HepG2 (cell line): ENCODE data around the gene SLC25A36. TPM values are rescaled to one million over a fixed set of nuclear protein-coding genes. Genes with fewer than 3 reads are reported as not detected.

ENCODE experiments used
- ATAC-seq: fragments of 200-7000 bp; cut with Tn5 transposase; 3 replicates; pipeline ENCODE4 v1.9.1; 2020; ENCODE audit warnings: mild to moderate bottlenecking, moderate library complexity
- BruUV-seq: library from RNA; stranded (reverse); fragments of 400-500 nt; replicated peaks from 2 replicates; lab custom pipeline; 2021; lab: Mats Ljungman, UMichigan
- CTCF ChIA-PET: fragments of 300-600 bp; formaldehyde crosslinking; extraction: SDS; loops from one replicate; lab custom pipeline; 2021; ENCODE audit warnings: low total read pairs, inconsistent platforms, low intra/inter-chr PET ratio; lab: Yijun Ruan, JAX
- POLR2A ChIA-PET: fragments of 350-600 bp; sonication (Branson Sonifier 250); formaldehyde crosslinking; loops from one replicate; lab custom pipeline; 2020; ENCODE audit warnings: antibody characterized with exemption, inconsistent platforms; lab: Yijun Ruan, JAX
- DNase-seq: peaks from one replicate; pipeline ENCODE4 v3.0.0-alpha.2; 2015; ENCODE audit warnings: low spot score
- FAIRE-seq: peaks from 3 replicates; lab custom pipeline; 2011; peaks lifted over from hg19 to GRCh38; lab: Jason Lieb, UNC
- H2AFZ ChIP-seq: one replicate; pipeline ENCODE4 v1.6.1; 2011; ENCODE audit warnings: low read length, inconsistent platforms
- H3K27ac ChIP-seq: fragments of 300-600 bp; 3 replicates; pipeline ENCODE4 v1.8.0; 2011; ENCODE audit warnings: mixed run types, mild to moderate bottlenecking, mixed read lengths, low read length, inconsistent platforms; ENCODE audit not compliant: insufficient read depth; ENCODE audit errors: extremely low read length
- H3K27me3 ChIP-seq, 2 experiments: fragments of 200-600 bp in 1 of 2; 2 replicates in 1 of 2; 3 replicates in 1 of 2; pipeline versions ENCODE4 v1.6.0 to v1.8.0; 2011; ENCODE audit warnings: low read length in 2 of 2, mild to moderate bottlenecking in 2 of 2, moderate library complexity in 2 of 2, inconsistent platforms in 1 of 2; ENCODE audit not compliant: insufficient read depth in 2 of 2, control insufficient read depth in 1 of 2
- H3K36me3 ChIP-seq, 2 experiments: fragments of 200-600 bp in 1 of 2; replicated peaks in 1 of 2; 2 replicates in 1 of 2; 3 replicates in 1 of 2; pipeline versions ENCODE4 v1.5.1 to v1.8.0; 2011; ENCODE audit warnings: low read length in 2 of 2, inconsistent platforms in 1 of 2; ENCODE audit not compliant: insufficient read depth in 2 of 2, control insufficient read depth in 1 of 2
- H3K4me1 ChIP-seq: 2 replicates; pipeline ENCODE4 v1.5.1; 2012; ENCODE audit warnings: low read length, inconsistent platforms; ENCODE audit not compliant: insufficient read depth
- H3K4me2 ChIP-seq: 2 replicates; pipeline ENCODE4 v1.6.0; 2011; ENCODE audit warnings: low read depth, low read length, inconsistent platforms
- H3K4me3 ChIP-seq, 3 experiments: fragments of 200-600 bp in 1 of 3; sonication (generic), shearing (Covaris generic) in 1 of 3; replicated peaks in 1 of 3; 2 replicates each; pipeline ENCODE4 v1.5.1; 2011 to 2016; ENCODE audit warnings: low read length in 3 of 3, inconsistent platforms in 2 of 3, low read depth in 2 of 3, mild to moderate bottlenecking in 2 of 3, control low read depth in 1 of 3, mixed read lengths in 1 of 3; ENCODE audit not compliant: insufficient read depth in 1 of 3
- H3K79me2 ChIP-seq: one replicate; pipeline ENCODE4 v1.6.1; 2011; ENCODE audit warnings: low read length, inconsistent platforms; ENCODE audit not compliant: insufficient read depth
- H3K9ac ChIP-seq: 2 replicates; pipeline ENCODE4 v1.6.0; 2011; ENCODE audit warnings: mild to moderate bottlenecking, low read depth, low read length, inconsistent platforms; ENCODE audit not compliant: insufficient read depth
- H3K9me3 ChIP-seq: 2 replicates; pipeline ENCODE4 v1.5.1; 2012; ENCODE audit warnings: mild to moderate bottlenecking, low read length
- H4K20me1 ChIP-seq: 2 replicates; pipeline ENCODE4 v1.6.0; 2011; ENCODE audit warnings: inconsistent platforms, mild to moderate bottlenecking, low read length, moderate library complexity; ENCODE audit not compliant: insufficient read depth
- EEA1 ChIP-seq: sonication (generic); formaldehyde crosslinking; IDR thresholded peaks from 2 replicates; pipeline ENCODE4 v1.5.1; 2020; ENCODE audit warnings: mild to moderate bottlenecking, missing genetic modification reagents, borderline replicate concordance
- GATA4 ChIP-seq: sonication (generic); IDR thresholded peaks from 2 replicates; pipeline ENCODE4 v1.6.1; 2016; ENCODE audit warnings: antibody characterized with exemption, low read depth, borderline replicate concordance
- PHF5A ChIP-seq: IDR thresholded peaks from one replicate; pipeline ENCODE4 v1.6.1; 2018; ENCODE audit warnings: low read depth, missing genetic modification reagents; ENCODE audit not compliant: unreplicated experiment
- SSRP1 ChIP-seq: IDR thresholded peaks from 2 replicates; pipeline ENCODE4 v1.6.1; 2016; ENCODE audit warnings: control low read depth
- TERF1 ChIP-seq: sonication (generic); formaldehyde crosslinking; IDR thresholded peaks from 2 replicates; pipeline ENCODE4 v1.8.0; 2022; ENCODE audit warnings: mild to moderate bottlenecking, missing genetic modification reagents, moderate library complexity
- ZNF121 ChIP-seq: sonication (generic); formaldehyde crosslinking; IDR thresholded peaks from 2 replicates; pipeline ENCODE4 v1.5.0; 2020; ENCODE audit warnings: mild to moderate bottlenecking, missing genetic modification reagents
- ZNF276 ChIP-seq: sonication (generic); formaldehyde crosslinking; IDR thresholded peaks from 2 replicates; pipeline ENCODE4 v1.4.0; 2020; ENCODE audit warnings: mild to moderate bottlenecking, low read depth, missing genetic modification reagents
- ZNF331 ChIP-seq: sonication (generic); formaldehyde crosslinking; IDR thresholded peaks from 2 replicates; pipeline ENCODE4 v1.4.0; 2020; ENCODE audit warnings: missing genetic modification reagents
- ZNF484 ChIP-seq: sonication (generic); formaldehyde crosslinking; IDR thresholded peaks from 2 replicates; pipeline ENCODE4 v1.5.1; 2020; ENCODE audit warnings: mild to moderate bottlenecking, low read depth, missing genetic modification reagents, borderline replicate concordance
- ZNF644 ChIP-seq: IDR thresholded peaks from 2 replicates; pipeline ENCODE4 v1.6.1; 2016; ENCODE audit warnings: low read depth
- ZNF720 ChIP-seq: sonication (generic); formaldehyde crosslinking; IDR thresholded peaks from 2 replicates; pipeline ENCODE4 v1.4.0; 2020; ENCODE audit warnings: missing genetic modification reagents
- WGBS: methylation state at CpG from one replicate; pipeline ENCODE4 v1.1.6; 2017; ENCODE audit warnings: low lambda C conversion rate; 5-methylcytosine and 5-hydroxymethylcytosine counted together
- in situ Hi-C: cut with HindIII; loops from 2 replicates; pipeline ENCODE4 v1.10.0; 2017; ENCODE audit warnings: low pct_unique_long_range_greater_than_20kb; ENCODE audit not compliant: extremely low pct_ligation_motif_present
- intact Hi-C: fragments of 100-400 bp; cut with micrococcal nuclease; formaldehyde crosslinking; loops from one replicate; pipeline ENCODE4 v1.10.0; 2022; ENCODE audit not compliant: unreplicated experiment
- polyA plus RNA-seq, 8 experiments: library from polyadenylated mRNA; depleted of rRNA in 3 of 8; stranded (reverse) in 7 of 8; unstranded in 1 of 8; fragments of >200 nt; fragmentation: Illumina TruSeq in 4 of 8; extraction: Trizol in 4 of 8; gene quantifications; 2 replicates each; pipeline versions ENCODE4 v1.2.1 to v1.2.3, GENCODE V29; 2011 to 2016; ENCODE audit warnings: low read depth in 4 of 8, missing spikeins in 1 of 8, mixed read lengths in 1 of 8; ENCODE audit not compliant: insufficient read depth in 1 of 8
- total RNA-seq, 5 experiments: library from RNA; depleted of rRNA; stranded (reverse); fragments of >200 nt; fragmentation: Illumina TruSeq; extraction: Trizol; gene quantifications; 2 replicates each; pipeline ENCODE4 v1.2.3, GENCODE V29; 2016; ENCODE audit warnings: low read depth in 1 of 5
- TF ChIP-seq, protein P1 (sequence below): sonication (generic); formaldehyde crosslinking; IDR thresholded peaks from 2 replicates; pipeline ENCODE4; 2020; ENCODE audit warnings: missing genetic modification reagents, mild to moderate bottlenecking, borderline replicate concordance
- TF ChIP-seq, protein P2 (sequence below): sonication (generic); formaldehyde crosslinking; IDR thresholded peaks from 2 replicates; pipeline ENCODE4 v1.8.1; 2022; ENCODE audit warnings: low read depth, mild to moderate bottlenecking, missing genetic modification reagents

The SLC25A36 gene
- total and polyA plus RNA-seq, 2 of the 13 experiments (the other 11 are each of a cell fraction or from before 2014, with no cell fraction given), result 30.6 to 85.6 TPM

- no peak for TF ChIP-seq ZNF276
- TF ChIP-seq, protein P1, sequence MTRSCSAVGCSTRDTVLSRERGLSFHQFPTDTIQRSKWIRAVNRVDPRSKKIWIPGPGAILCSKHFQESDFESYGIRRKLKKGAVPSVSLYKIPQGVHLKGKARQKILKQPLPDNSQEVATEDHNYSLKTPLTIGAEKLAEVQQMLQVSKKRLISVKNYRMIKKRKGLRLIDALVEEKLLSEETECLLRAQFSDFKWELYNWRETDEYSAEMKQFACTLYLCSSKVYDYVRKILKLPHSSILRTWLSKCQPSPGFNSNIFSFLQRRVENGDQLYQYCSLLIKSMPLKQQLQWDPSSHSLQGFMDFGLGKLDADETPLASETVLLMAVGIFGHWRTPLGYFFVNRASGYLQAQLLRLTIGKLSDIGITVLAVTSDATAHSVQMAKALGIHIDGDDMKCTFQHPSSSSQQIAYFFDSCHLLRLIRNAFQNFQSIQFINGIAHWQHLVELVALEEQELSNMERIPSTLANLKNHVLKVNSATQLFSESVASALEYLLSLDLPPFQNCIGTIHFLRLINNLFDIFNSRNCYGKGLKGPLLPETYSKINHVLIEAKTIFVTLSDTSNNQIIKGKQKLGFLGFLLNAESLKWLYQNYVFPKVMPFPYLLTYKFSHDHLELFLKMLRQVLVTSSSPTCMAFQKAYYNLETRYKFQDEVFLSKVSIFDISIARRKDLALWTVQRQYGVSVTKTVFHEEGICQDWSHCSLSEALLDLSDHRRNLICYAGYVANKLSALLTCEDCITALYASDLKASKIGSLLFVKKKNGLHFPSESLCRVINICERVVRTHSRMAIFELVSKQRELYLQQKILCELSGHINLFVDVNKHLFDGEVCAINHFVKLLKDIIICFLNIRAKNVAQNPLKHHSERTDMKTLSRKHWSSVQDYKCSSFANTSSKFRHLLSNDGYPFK (CRISPR knock-in tag), result no peak
- TF ChIP-seq ZNF720 (CRISPR knock-in tag), result no peak
- peak; percentile 49 for TF ChIP-seq ZNF121 (CRISPR knock-in tag)
- no peak for TF ChIP-seq GATA4
These were observed 8.5 kb upstream of the SLC25A36 start (continued) for GRCh38 chr3:140933109-140933508.

- ChIA-PET POLR2A (interaction anchor here (2.8 kb wide), 1 partner anchor 9 kb away, joined by 9 read pairs; the partner anchor contains the start of gene SLC25A36), CTCF (no interaction called here)
- H3K9ac ChIP-seq, result no peak overlapping the region
- in situ Hi-C loops (no loop called here), intact Hi-C loops (no loop called here)
- H3K27me3 ChIP-seq, result no peaks in the 10 kb centered on the region
- H3K27ac ChIP-seq, result no peak overlapping the region
- H3K4me2 ChIP-seq, result peak overlapping the region; percentile 73
- ATAC-seq (peak; percentile 94), DNase-seq (peak; percentile 42), FAIRE-seq (no peak)
- BruUV-seq, result no TSS peak
- WGBS, result no CpG with 5 or more reads among the region's 8 CpGs
- H4K20me1 ChIP-seq, result no peaks in the 10 kb centered on the region
- peaks cover 12% of the 10 kb centered on the region; the same call in 1 of the 2 replicates for H3K4me1 ChIP-seq
- H3K9me3 ChIP-seq, result no peaks in the 10 kb centered on the region
- no peaks in the 10 kb centered on the region for H3K79me2 ChIP-seq
- no peaks in the 10 kb centered on the region for H3K36me3 ChIP-seq
- H2AFZ ChIP-seq, result no peak overlapping the region
- H3K4me3 ChIP-seq, result peak overlapping the region in 2 of 3 experiments; percentile 27 to 37; a peak in 3 of 6 replicates
- TF ChIP-seq SSRP1 (CRISPR knock-in tag) (no peak), PHF5A (no peak), ZNF644 (CRISPR knock-in tag) (0 out of 2 replicates have a peak, but pooled peaks have one; percentile 43), EEA1 (no peak), TERF1 (CRISPR knock-in tag) (no peak), ZNF331 (CRISPR knock-in tag) (0 out of 2 replicates have a peak, but pooled peaks have one; percentile 22), ZNF484 (CRISPR knock-in tag) (no peak)
- TF ChIP-seq, protein P2, sequence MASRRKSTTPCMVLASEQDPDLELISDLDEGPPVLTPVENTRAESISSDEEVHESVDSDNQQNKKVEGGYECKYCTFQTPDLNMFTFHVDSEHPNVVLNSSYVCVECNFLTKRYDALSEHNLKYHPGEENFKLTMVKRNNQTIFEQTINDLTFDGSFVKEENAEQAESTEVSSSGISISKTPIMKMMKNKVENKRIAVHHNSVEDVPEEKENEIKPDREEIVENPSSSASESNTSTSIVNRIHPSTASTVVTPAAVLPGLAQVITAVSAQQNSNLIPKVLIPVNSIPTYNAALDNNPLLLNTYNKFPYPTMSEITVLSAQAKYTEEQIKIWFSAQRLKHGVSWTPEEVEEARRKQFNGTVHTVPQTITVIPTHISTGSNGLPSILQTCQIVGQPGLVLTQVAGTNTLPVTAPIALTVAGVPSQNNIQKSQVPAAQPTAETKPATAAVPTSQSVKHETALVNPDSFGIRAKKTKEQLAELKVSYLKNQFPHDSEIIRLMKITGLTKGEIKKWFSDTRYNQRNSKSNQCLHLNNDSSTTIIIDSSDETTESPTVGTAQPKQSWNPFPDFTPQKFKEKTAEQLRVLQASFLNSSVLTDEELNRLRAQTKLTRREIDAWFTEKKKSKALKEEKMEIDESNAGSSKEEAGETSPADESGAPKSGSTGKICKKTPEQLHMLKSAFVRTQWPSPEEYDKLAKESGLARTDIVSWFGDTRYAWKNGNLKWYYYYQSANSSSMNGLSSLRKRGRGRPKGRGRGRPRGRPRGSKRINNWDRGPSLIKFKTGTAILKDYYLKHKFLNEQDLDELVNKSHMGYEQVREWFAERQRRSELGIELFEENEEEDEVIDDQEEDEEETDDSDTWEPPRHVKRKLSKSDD, result no peak
These were observed 8.1 kb upstream of the SLC25A36 start for GRCh38 chr3:140933552-140933951.
